Breast epithelium (tissue), 4 donors: Measurements from ENCODE around the gene STX8. TPM values are rescaled to one million over a fixed set of nuclear protein-coding genes. Genes with fewer than 3 reads are reported as not detected.

Source experiments
- DNase-seq, 2 donors: peaks; one replicate each; pipeline ENCODE4 v3.0.0-alpha.2; 2019; ENCODE audit warnings: low spot score in 2 of 2
- H3K27ac ChIP-seq, 2 donors: fragments of 200-600 bp; sonication (generic) in 1 of 2; one replicate each; pipeline ENCODE4 v1.5.1; 2016 to 2019; ENCODE audit warnings: mild to moderate bottlenecking in 1 of 2
- H3K27me3 ChIP-seq, 2 donors: fragments of 200-600 bp; sonication (generic) in 1 of 2; one replicate each; pipeline versions ENCODE4 v1.5.1 to v1.6.0; 2017 to 2019; ENCODE audit warnings: control low read depth in 1 of 2, mild to moderate bottlenecking in 1 of 2
- H3K36me3 ChIP-seq: fragments of 200-600 bp; one replicate; pipeline ENCODE4 v1.5.1; 2019
- H3K4me1 ChIP-seq, 2 donors: fragments of 200-600 bp; sonication (generic); one replicate each; pipeline ENCODE4 v1.5.1; 2016 to 2019; ENCODE audit warnings: control low read depth in 1 of 2
- H3K4me3 ChIP-seq, 3 donors: fragments of 200-600 bp; sonication (generic); 1 replicate in 2 of 3; 2 replicates in 1 of 3; pipeline ENCODE4 v1.5.1; 2016 to 2019; ENCODE audit warnings: mild to moderate bottlenecking in 3 of 3, moderate library complexity in 2 of 3
- H3K9me3 ChIP-seq, 2 donors: fragments of 200-600 bp; sonication (generic) in 1 of 2; one replicate each; pipeline ENCODE4 v1.5.1; 2016 to 2019; ENCODE audit warnings: control low read depth in 1 of 2
- CTCF ChIP-seq, 3 donors: fragments of 450-650 bp; IDR thresholded peaks; one replicate each; pipeline ENCODE4 v1.5.1; 2016 to 2017; ENCODE audit warnings: antibody characterized with exemption in 3 of 3, mild to moderate bottlenecking in 3 of 3, moderate library complexity in 3 of 3
- POLR2A ChIP-seq: fragments of 450-650 bp; IDR thresholded peaks from one replicate; pipeline ENCODE4 v1.6.1; 2016; ENCODE audit warnings: antibody characterized with exemption, mild to moderate bottlenecking, moderate library complexity
- POLR2AphosphoS5 ChIP-seq, 3 donors: sonication (generic); formaldehyde crosslinking; IDR thresholded peaks; one replicate each; pipeline ENCODE4 v1.6.1; 2017; ENCODE audit warnings: antibody characterized with exemption in 3 of 3
- intact Hi-C: fragments of 100-400 bp; cut with DNase I; formaldehyde crosslinking; loops from one replicate; pipeline ENCODE4 v1.15.1; 2023; ENCODE audit warnings: low total_unique reads
- total RNA-seq, 3 donors: library from RNA; depleted of rRNA; stranded (reverse); fragments of >200 nt; gene quantifications; one replicate each; pipeline ENCODE4 v1.1.0, GENCODE V29; 2016

The STX8 gene
- total RNA-seq, 3 donors from 2014 or later: 54.1 to 101 (median 60.4) TPM

DNA sequence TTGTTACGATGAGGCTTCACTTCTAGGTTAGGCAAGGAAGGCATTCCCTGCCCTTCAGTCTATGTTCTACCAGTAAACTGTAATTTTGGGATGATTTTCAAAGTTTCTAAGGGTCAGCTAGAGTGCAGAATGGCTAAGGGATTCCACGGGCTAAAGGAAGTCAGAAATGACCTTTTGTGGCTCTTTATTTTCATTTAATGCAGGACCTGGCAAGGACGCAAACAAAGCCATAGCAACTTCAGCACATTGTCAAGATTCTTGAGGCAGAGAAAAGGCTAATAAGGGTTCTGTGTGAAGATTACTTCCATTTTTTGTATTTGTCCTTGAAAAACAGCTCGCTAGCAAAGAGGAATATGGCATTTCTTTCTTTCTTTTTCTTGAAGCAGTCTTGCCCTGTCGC lies 76.6 kb downstream of the STX8 start:
- TF ChIP-seq CTCF (IDR thresholded peaks at IDR 0.05): no peak
- TF ChIP-seq POLR2AphosphoS5 (IDR thresholded peaks at IDR 0.05): no peak
- no peak for TF ChIP-seq POLR2A
- intact Hi-C loops: loop anchor here (2.0 kb wide), 1 partner anchor 44 kb away; no protein-coding TSS in a partner anchor
- no peak overlapping the region for H3K27ac ChIP-seq
- H3K9me3 ChIP-seq: no peaks in the 10 kb centered on the region
- no peaks in the 10 kb centered on the region for H3K36me3 ChIP-seq
- DNase-seq: no peak
- H3K4me1 ChIP-seq: no peaks in the 10 kb centered on the region
- H3K4me3 ChIP-seq: no peak overlapping the region
- H3K27me3 ChIP-seq: no peaks in the 10 kb centered on the region

GRCh38 chr17:9498490-9498889 lies 77.1 kb downstream of the STX8 start:
- Histone ChIP-seq H3K27ac (no peak overlapping the region), H3K9me3 (no peaks in the 10 kb centered on the region), H3K4me3 (no peak overlapping the region), H3K27me3 (no peaks in the 10 kb centered on the region), H3K4me1 (no peaks in the 10 kb centered on the region), H3K36me3 (no peaks in the 10 kb centered on the region)
- DNase-seq: no peak
- TF ChIP-seq POLR2AphosphoS5 (IDR thresholded peaks at IDR 0.05) (no peak), POLR2A (no peak), CTCF (IDR thresholded peaks at IDR 0.05) (no peak)
- intact Hi-C loops: loop anchor here (2.0 kb wide), 1 partner anchor 44 kb away; no protein-coding TSS in a partner anchor

GRCh38 chr17:9488556-9488955 lies 87.1 kb downstream of the STX8 start:
- H3K27ac ChIP-seq: no peak overlapping the region
- no peak for DNase-seq
- intact Hi-C loops: no loop called here
- no peak overlapping the region for H3K4me3 ChIP-seq
- no peak for TF ChIP-seq CTCF (IDR thresholded peaks at IDR 0.05)
- TF ChIP-seq POLR2AphosphoS5 (IDR thresholded peaks at IDR 0.05): no peak
- TF ChIP-seq POLR2A: no peak
- no peaks in the 10 kb centered on the region for H3K36me3 ChIP-seq
- H3K4me1 ChIP-seq: no peaks in the 10 kb centered on the region
- H3K27me3 ChIP-seq: no peaks in the 10 kb centered on the region
- H3K9me3 ChIP-seq: peaks cover 0 to 5% of the 10 kb centered on the region in 2 donors

GRCh38 chr17:9487406-9487805 lies 88.2 kb downstream of the STX8 start:
- TF ChIP-seq CTCF (IDR thresholded peaks at IDR 0.05): no peak
- no peak for TF ChIP-seq POLR2A
- TF ChIP-seq POLR2AphosphoS5 (IDR thresholded peaks at IDR 0.05): no peak
- no peaks in the 10 kb centered on the region for H3K4me1 ChIP-seq
- H3K4me3 ChIP-seq: no peak overlapping the region
- H3K36me3 ChIP-seq: no peaks in the 10 kb centered on the region
- H3K27me3 ChIP-seq: no peaks in the 10 kb centered on the region
- DNase-seq: no peak
- H3K9me3 ChIP-seq: peaks cover 0 to 3% of the 10 kb centered on the region in 2 donors
- intact Hi-C loops: no loop called here
- H3K27ac ChIP-seq: no peak overlapping the region

- Histone ChIP-seq H3K4me1 (no peaks in the 10 kb centered on the region), H3K9me3 (no peaks in the 10 kb centered on the region), H3K4me3 (no peak overlapping the region), H3K27ac (no peak overlapping the region), H3K36me3 (no peaks in the 10 kb centered on the region), H3K27me3 (no peaks in the 10 kb centered on the region)
- intact Hi-C loops: no loop called here
- TF ChIP-seq CTCF (IDR thresholded peaks at IDR 0.05) (no peak), POLR2AphosphoS5 (IDR thresholded peaks at IDR 0.05) (no peak), POLR2A (no peak)
- DNase-seq: no peak
These were observed 90.8 kb downstream of the STX8 start for GRCh38 chr17:9484789-9485188.
